Measurements from ENCODE around the gene NUP188.

Gene NUP188

GRCh38 chr9:128916745-128917144 lies 30.8 kb upstream of the NUP188 start:
- no peak for DNase-seq (ENCODE audit: low spot score)
- TF ChIP-seq CTCF (IDR thresholded peaks at IDR 0.05; ENCODE audit: extremely low read depth, missing control alignments): no peak

DNA sequence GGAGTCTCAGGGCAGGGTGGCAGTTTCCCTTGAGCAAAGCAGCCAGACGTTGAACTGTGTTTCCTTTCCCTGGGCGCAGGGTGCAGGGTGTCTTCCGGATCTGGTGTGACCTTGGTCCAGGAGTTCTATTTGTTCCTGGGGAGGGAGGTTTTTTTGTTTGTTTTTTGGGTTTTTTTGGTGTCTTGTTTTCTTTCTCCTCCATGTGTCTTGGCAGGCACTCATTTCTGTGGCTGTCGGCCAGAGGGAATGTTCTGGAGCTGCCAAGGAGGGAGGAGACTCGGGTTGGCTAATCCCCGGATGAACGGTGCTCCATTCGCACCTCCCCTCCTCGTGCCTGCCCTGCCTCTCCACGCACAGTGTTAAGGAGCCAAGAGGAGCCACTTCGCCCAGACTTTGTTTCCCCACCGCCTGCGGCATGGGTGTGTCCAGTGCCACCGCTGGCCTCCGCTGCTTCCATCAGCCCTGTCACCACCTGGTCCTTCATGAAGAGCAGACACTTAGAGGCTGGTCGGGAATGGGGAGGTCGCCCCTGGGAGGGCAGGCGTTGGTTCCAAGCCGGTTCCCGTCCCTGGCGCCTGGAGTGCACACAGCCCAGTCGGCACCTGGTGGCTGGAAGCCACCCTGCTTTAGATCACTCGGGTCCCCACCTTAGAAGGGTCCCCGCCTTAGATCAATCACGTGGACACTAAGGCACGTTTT lies 30.2 kb upstream of the NUP188 start:
- TF ChIP-seq CTCF (IDR thresholded peaks at IDR 0.05; ENCODE audit: extremely low read depth, missing control alignments): no peak
- no peak for DNase-seq (ENCODE audit: low spot score)

- no peak for TF ChIP-seq CTCF (IDR thresholded peaks at IDR 0.05; ENCODE audit: extremely low read depth, missing control alignments)
- DNase-seq (ENCODE audit: low spot score): no peak
Measured at GRCh38 chr9:128918921-128919320, 28.6 kb upstream of the NUP188 start.

- DNase-seq (ENCODE audit: low spot score): no peak
- TF ChIP-seq CTCF (IDR thresholded peaks at IDR 0.05; ENCODE audit: extremely low read depth, missing control alignments): no peak
Measured at GRCh38 chr9:128919402-128920089, 28.0 kb upstream of the NUP188 start.

- DNase-seq (ENCODE audit: low spot score): no peak
Measured at GRCh38 chr9:128920381-128921058, 27.0 kb upstream of the NUP188 start, which contains the start of gene PHYHD1. Gene PHYHD1, plus strand, starts transcription at chr9:128920982. Its CDS starts 1,342 bp downstream, at chr9:128922324.

GRCh38 chr9:128921881-128922763 lies 25.4 kb upstream of the NUP188 start:
- no peak for TF ChIP-seq CTCF (IDR thresholded peaks at IDR 0.05; ENCODE audit: extremely low read depth, missing control alignments)
- no peak for DNase-seq (ENCODE audit: low spot score)

More at GRCh38 chr9:128920381-128921058, 27.0 kb upstream of the NUP188 start, which contains the start of gene PHYHD1:
- TF ChIP-seq CTCF (IDR thresholded peaks at IDR 0.05; ENCODE audit: extremely low read depth, missing control alignments): no peak

Measured in GM20000 (cell line).